Neutrophil (primary cell): ENCODE results near the gene FAM222A.

Source experiments
- H3K27ac ChIP-seq: fragments of 200-600 bp; sonication (generic); 2 replicates; pipeline ENCODE4 v1.5.1; 2016; ENCODE audit warnings: mild to moderate bottlenecking, moderate library complexity
- H3K27me3 ChIP-seq: fragments of 200-600 bp; sonication (generic); 2 replicates; pipeline ENCODE4 v1.6.0; 2016; ENCODE audit warnings: mild to moderate bottlenecking
- H3K36me3 ChIP-seq: fragments of 200-600 bp; sonication (generic); 2 replicates; pipeline ENCODE4 v1.5.1; 2017
- H3K4me1 ChIP-seq, 2 experiments: fragments of 200-600 bp in 1 of 2; sonication (generic) in 1 of 2; 1 replicate in 1 of 2; 2 replicates in 1 of 2; pipeline versions ENCODE4 v1.5.1 to v1.6.1; 2013 to 2016; ENCODE audit warnings: low read depth in 1 of 2, low read length in 1 of 2, mild to moderate bottlenecking in 1 of 2, moderate library complexity in 1 of 2; ENCODE audit not compliant: control insufficient read depth in 1 of 2, insufficient read depth in 1 of 2
- H3K4me3 ChIP-seq, 2 experiments: fragments of 200-600 bp in 1 of 2; sonication (generic) in 1 of 2; 1 replicate in 1 of 2; 2 replicates in 1 of 2; pipeline ENCODE4 v1.5.1; 2013 to 2016; ENCODE audit warnings: low read depth in 1 of 2, low read length in 1 of 2, mild to moderate bottlenecking in 1 of 2, moderate library complexity in 1 of 2
- H3K9me3 ChIP-seq: fragments of 200-600 bp; sonication (generic); 2 replicates; pipeline ENCODE4 v1.5.1; 2016
- TF ChIP-seq, protein P1 (sequence below): fragments of 200-600 bp; sonication (generic); IDR thresholded peaks from 2 replicates; pipeline ENCODE4 v1.5.1; 2016; ENCODE audit warnings: antibody characterized with exemption

The FAM222A gene

DNA sequence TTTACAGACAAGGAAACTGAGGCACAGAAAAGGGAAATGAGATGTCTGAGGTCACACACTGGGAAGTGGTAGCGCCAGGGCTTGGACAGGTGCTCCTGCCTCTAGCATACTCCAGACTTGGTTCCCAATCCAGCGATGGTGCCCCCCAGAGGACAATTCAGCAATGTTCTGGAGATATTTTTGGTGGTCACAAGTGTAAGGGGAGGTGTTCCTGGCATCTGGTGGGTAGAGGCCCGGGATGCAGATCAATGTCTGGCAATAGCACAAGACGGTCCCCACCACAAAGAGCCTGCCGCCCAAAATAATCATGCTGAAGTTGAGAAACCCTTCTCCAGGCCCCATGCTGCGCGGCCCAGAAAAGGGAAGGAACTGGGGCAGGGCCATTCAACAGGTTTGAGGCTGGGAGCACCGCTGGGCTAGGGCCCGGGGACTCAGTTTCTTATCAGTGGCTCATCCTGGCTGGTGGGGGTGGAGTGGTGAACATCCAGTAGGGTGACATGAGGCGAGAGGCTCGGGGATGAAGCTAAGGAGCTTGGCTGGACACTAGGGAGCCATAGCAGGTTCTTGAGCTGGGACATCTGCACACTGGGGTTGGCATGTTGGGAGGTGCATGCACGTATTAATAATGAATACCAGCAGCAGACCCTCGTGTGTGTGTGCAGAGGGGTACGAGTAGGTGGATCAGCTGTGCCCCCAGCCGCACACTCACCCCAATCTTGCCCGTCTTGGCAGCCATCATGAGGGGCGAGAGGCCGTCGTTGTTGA, 84.5 kb downstream of the FAM222A start:
- Histone ChIP-seq H3K4me1 (no peaks in the 10 kb centered on the region), H3K9me3 (no peaks in the 10 kb centered on the region), H3K27ac (no peak overlapping the region), H3K4me3 (no peak overlapping the region), H3K36me3 (no peaks in the 10 kb centered on the region), H3K27me3 (peaks cover 8% of the 10 kb centered on the region)
- TF ChIP-seq, protein P1, sequence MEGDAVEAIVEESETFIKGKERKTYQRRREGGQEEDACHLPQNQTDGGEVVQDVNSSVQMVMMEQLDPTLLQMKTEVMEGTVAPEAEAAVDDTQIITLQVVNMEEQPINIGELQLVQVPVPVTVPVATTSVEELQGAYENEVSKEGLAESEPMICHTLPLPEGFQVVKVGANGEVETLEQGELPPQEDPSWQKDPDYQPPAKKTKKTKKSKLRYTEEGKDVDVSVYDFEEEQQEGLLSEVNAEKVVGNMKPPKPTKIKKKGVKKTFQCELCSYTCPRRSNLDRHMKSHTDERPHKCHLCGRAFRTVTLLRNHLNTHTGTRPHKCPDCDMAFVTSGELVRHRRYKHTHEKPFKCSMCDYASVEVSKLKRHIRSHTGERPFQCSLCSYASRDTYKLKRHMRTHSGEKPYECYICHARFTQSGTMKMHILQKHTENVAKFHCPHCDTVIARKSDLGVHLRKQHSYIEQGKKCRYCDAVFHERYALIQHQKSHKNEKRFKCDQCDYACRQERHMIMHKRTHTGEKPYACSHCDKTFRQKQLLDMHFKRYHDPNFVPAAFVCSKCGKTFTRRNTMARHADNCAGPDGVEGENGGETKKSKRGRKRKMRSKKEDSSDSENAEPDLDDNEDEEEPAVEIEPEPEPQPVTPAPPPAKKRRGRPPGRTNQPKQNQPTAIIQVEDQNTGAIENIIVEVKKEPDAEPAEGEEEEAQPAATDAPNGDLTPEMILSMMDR: no peak

GRCh38 chr12:109798691-109799090, 85.1 kb downstream of the FAM222A start:
- Histone ChIP-seq H3K27ac (no peak overlapping the region), H3K36me3 (no peaks in the 10 kb centered on the region), H3K27me3 (peaks cover 8% of the 10 kb centered on the region), H3K4me1 (no peaks in the 10 kb centered on the region), H3K9me3 (no peaks in the 10 kb centered on the region), H3K4me3 (no peak overlapping the region)
- TF ChIP-seq, protein P1: no peak

- no peak overlapping the region for H3K4me3 ChIP-seq
- peaks cover 3% of the 10 kb centered on the region for H3K27me3 ChIP-seq
- TF ChIP-seq, protein P1: no peak
- no peak overlapping the region for H3K27ac ChIP-seq
- H3K36me3 ChIP-seq: no peaks in the 10 kb centered on the region
- H3K4me1 ChIP-seq: peaks cover 0 to 5% of the 10 kb centered on the region in 2 experiments
- no peaks in the 10 kb centered on the region for H3K9me3 ChIP-seq
Measured at GRCh38 chr12:109800536-109800935, 86.9 kb downstream of the FAM222A start.

- TF ChIP-seq, protein P1: no peak
- Histone ChIP-seq H3K27ac (no peak overlapping the region), H3K9me3 (no peaks in the 10 kb centered on the region), H3K27me3 (no peaks in the 10 kb centered on the region), H3K4me3 (no peak overlapping the region), H3K36me3 (no peaks in the 10 kb centered on the region), H3K4me1 (peaks cover 0 to 6% of the 10 kb centered on the region in 2 experiments)
Measured at GRCh38 chr12:109802828-109803227, 89.2 kb downstream of the FAM222A start.

DNA sequence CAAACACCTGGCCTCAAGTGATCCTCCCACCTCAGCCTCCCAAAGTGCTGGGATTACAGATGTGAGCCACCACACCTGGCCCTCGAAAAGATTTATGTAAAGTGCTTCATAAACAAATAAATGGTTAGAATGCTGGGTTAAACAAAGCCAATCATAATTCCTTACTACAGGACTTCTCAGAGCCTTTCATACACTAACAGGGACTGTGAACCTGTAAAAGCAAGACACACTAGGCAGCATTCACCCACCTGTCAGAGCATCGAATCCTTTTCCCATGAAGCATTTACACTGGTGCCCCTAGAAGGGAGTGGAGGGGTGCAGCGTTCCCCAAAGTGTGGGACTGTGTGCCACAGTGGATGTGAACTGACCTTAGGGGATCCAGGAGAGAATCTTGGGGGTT, 90.1 kb downstream of the FAM222A start:
- Histone ChIP-seq H3K4me1 (peaks cover 0 to 6% of the 10 kb centered on the region in 2 experiments), H3K9me3 (no peaks in the 10 kb centered on the region), H3K4me3 (no peak overlapping the region), H3K36me3 (no peaks in the 10 kb centered on the region), H3K27ac (no peak overlapping the region), H3K27me3 (no peaks in the 10 kb centered on the region)
- TF ChIP-seq, protein P1: no peak
